H1 (cell line): ENCODE measurements around the gene CGRRF1. TPM values are rescaled to one million over a fixed set of nuclear protein-coding genes. Genes with fewer than 3 reads are reported as not detected.

Source experiments
- CTCF ChIA-PET: fragments of 300-600 bp; sonication (Branson Sonifier 250); formaldehyde crosslinking; loops from one replicate; lab custom pipeline; 2021; ENCODE audit not compliant: partially characterized antibody; lab: Charles Lee
- POLR2A ChIA-PET: fragments of 300-600 bp; sonication (Branson Sonifier 250); formaldehyde crosslinking; loops from one replicate; lab custom pipeline; 2021; ENCODE audit warnings: inconsistent platforms; ENCODE audit not compliant: partially characterized antibody; lab: Charles Lee
- DNase-seq, 2 experiments: peaks; one replicate each; pipeline versions ENCODE4 v3.0.0 to v3.0.0-alpha.2; 2010 to 2022; ENCODE audit warnings: low spot score in 2 of 2, low read depth in 1 of 2, mixed read lengths in 1 of 2
- FAIRE-seq: peaks from 2 replicates; lab custom pipeline; 2011; peaks lifted over from hg19 to GRCh38; lab: Jason Lieb, UNC
- H2AFZ ChIP-seq: 2 replicates; pipeline ENCODE4 v1.8.1; 2012; ENCODE audit warnings: low read length, inconsistent platforms
- H2AK5ac ChIP-seq: 2 replicates; pipeline ENCODE4 v1.6.1; 2013; ENCODE audit warnings: low read depth, low read length
- H2BK120ac ChIP-seq: replicated peaks from 2 replicates; pipeline ENCODE3; 2013; ENCODE audit warnings: low read depth, low read length, inconsistent platforms
- H2BK12ac ChIP-seq: 2 replicates; pipeline ENCODE4 v1.6.1; 2013; ENCODE audit warnings: low read depth, low read length
- H2BK15ac ChIP-seq: 2 replicates; pipeline ENCODE4 v1.6.1; 2013; ENCODE audit warnings: low read length
- H2BK20ac ChIP-seq: 2 replicates; pipeline ENCODE4 v1.6.1; 2013; ENCODE audit warnings: low read length
- H2BK5ac ChIP-seq: 2 replicates; pipeline ENCODE4 v1.6.1; 2013; ENCODE audit warnings: low read depth, low read length
- H3K14ac ChIP-seq: 2 replicates; pipeline ENCODE4 v1.6.1; 2013; ENCODE audit warnings: inconsistent platforms; ENCODE audit not compliant: insufficient read length
- H3K18ac ChIP-seq: 2 replicates; pipeline ENCODE4 v1.6.1; 2013; ENCODE audit warnings: low read length; ENCODE audit errors: extremely low read depth
- H3K23ac ChIP-seq: 2 replicates; pipeline ENCODE4 v1.6.1; 2013; ENCODE audit warnings: inconsistent platforms; ENCODE audit not compliant: insufficient read length
- H3K23me2 ChIP-seq: 2 replicates; pipeline ENCODE4 v1.6.1; 2013; ENCODE audit warnings: low read depth, low read length
- H3K27ac ChIP-seq: 2 replicates; pipeline ENCODE4 v1.6.1; 2011; ENCODE audit warnings: low read depth, low read length, inconsistent platforms
- H3K27me3 ChIP-seq, 4 experiments: replicated peaks in 1 of 4; 1 replicate in 1 of 4; 2 replicates in 3 of 4; pipeline versions ENCODE4 v1.6.1 to v1.8.1; 2011 to 2013; ENCODE audit warnings: low read length in 3 of 4, mild to moderate bottlenecking in 3 of 4, inconsistent platforms in 2 of 4, mixed read lengths in 2 of 4, moderate library complexity in 1 of 4; ENCODE audit not compliant: control insufficient read depth in 3 of 4, insufficient read depth in 3 of 4; ENCODE audit errors: extremely low read depth in 1 of 4
- H3K36me3 ChIP-seq, 4 experiments: 2 replicates each; pipeline versions ENCODE4 v1.6.1 to v1.8.1; 2011 to 2013; ENCODE audit warnings: mild to moderate bottlenecking in 4 of 4, low read length in 3 of 4, moderate library complexity in 2 of 4, control low read depth in 1 of 4, inconsistent platforms in 1 of 4; ENCODE audit not compliant: insufficient read depth in 4 of 4, control insufficient read depth in 2 of 4
- H3K4ac ChIP-seq: replicated peaks from 2 replicates; pipeline ENCODE3; 2013; ENCODE audit warnings: low read length, low read depth, mixed read lengths, inconsistent platforms; ENCODE audit not compliant: insufficient read length
- H3K4me1 ChIP-seq, 4 experiments: replicated peaks in 1 of 4; 1 replicate in 1 of 4; 2 replicates in 3 of 4; pipeline versions ENCODE4 v1.6.1 to v1.8.1; 2011 to 2013; ENCODE audit warnings: low read length in 3 of 4, inconsistent platforms in 2 of 4, mixed read lengths in 1 of 4; ENCODE audit not compliant: insufficient read depth in 4 of 4, control insufficient read depth in 3 of 4
- H3K4me2 ChIP-seq, 2 experiments: 2 replicates each; pipeline versions ENCODE4 v1.6.1 to v1.8.1; 2011 to 2013; ENCODE audit warnings: low read depth in 2 of 2, low read length in 2 of 2, control low read depth in 1 of 2, inconsistent platforms in 1 of 2, mild to moderate bottlenecking in 1 of 2; ENCODE audit not compliant: insufficient read depth in 1 of 2
- H3K4me3 ChIP-seq, 4 experiments: fragments of 200-600, 300-600 bp in 1 of 4; sonication (generic), shearing (Covaris generic), sonication (Bioruptor Twin) in 1 of 4; 2 replicates each; pipeline versions ENCODE4 v1.5.1 to v1.8.1; 2011 to 2016; ENCODE audit warnings: low read length in 4 of 4, low read depth in 3 of 4, control low read depth in 2 of 4, inconsistent platforms in 2 of 4, mild to moderate bottlenecking in 2 of 4, mixed read lengths in 1 of 4, moderate library complexity in 1 of 4; ENCODE audit not compliant: insufficient read depth in 2 of 4; ENCODE audit errors: extremely low read depth in 1 of 4
- H3K56ac ChIP-seq: replicated peaks from 2 replicates; pipeline ENCODE3; 2013; ENCODE audit warnings: low read depth, mild to moderate bottlenecking, mixed read lengths, low read length, inconsistent platforms; ENCODE audit not compliant: insufficient read length
- H3K79me1 ChIP-seq: 2 replicates; pipeline ENCODE4 v1.6.1; 2013; ENCODE audit warnings: low read depth, low read length, control low read depth
- H3K79me2 ChIP-seq, 2 experiments: 2 replicates each; pipeline versions ENCODE4 v1.6.1 to v1.8.1; 2012 to 2013; ENCODE audit warnings: low read length in 2 of 2, mild to moderate bottlenecking in 2 of 2, inconsistent platforms in 1 of 2; ENCODE audit not compliant: insufficient read depth in 2 of 2, control insufficient read depth in 1 of 2
- H3K9ac ChIP-seq, 4 experiments: replicated peaks in 1 of 4; 1 replicate in 1 of 4; 2 replicates in 3 of 4; pipeline versions ENCODE4 v1.6.1 to v1.8.1; 2011 to 2013; ENCODE audit warnings: low read depth in 3 of 4, low read length in 3 of 4, control low read depth in 2 of 4, mild to moderate bottlenecking in 2 of 4, moderate library complexity in 2 of 4, inconsistent platforms in 1 of 4; ENCODE audit errors: extremely low read depth in 1 of 4
- H3K9me3 ChIP-seq, 2 experiments: 2 replicates each; pipeline versions ENCODE4 v1.6.1 to v1.8.1; 2012 to 2013; ENCODE audit warnings: mild to moderate bottlenecking in 2 of 2, moderate library complexity in 2 of 2, control low read depth in 1 of 2, inconsistent platforms in 1 of 2, low read depth in 1 of 2, low read length in 1 of 2, mixed read lengths in 1 of 2; ENCODE audit not compliant: insufficient read depth in 2 of 2
- H4K20me1 ChIP-seq, 2 experiments: replicated peaks in 1 of 2; 2 replicates each; pipeline versions ENCODE3 to v1.8.1; 2011 to 2013; ENCODE audit warnings: inconsistent platforms in 2 of 2, low read length in 2 of 2, mild to moderate bottlenecking in 1 of 2; ENCODE audit not compliant: insufficient read depth in 2 of 2, control insufficient read depth in 1 of 2
- H4K5ac ChIP-seq: 2 replicates; pipeline ENCODE4 v1.6.1; 2013; ENCODE audit warnings: low read length, low read depth, mixed read lengths, inconsistent platforms; ENCODE audit not compliant: insufficient read length
- H4K8ac ChIP-seq: 2 replicates; pipeline ENCODE4 v1.8.0; 2013; ENCODE audit warnings: mild to moderate bottlenecking, moderate library complexity, low read length, inconsistent platforms; ENCODE audit not compliant: insufficient read depth; ENCODE audit errors: extremely low read depth
- H4K91ac ChIP-seq: replicated peaks from 2 replicates; pipeline ENCODE3; 2013; ENCODE audit warnings: low read length, mixed read lengths, inconsistent platforms; ENCODE audit not compliant: insufficient read length
- EP300 ChIP-seq, 2 experiments: IDR thresholded peaks; 1 replicate in 1 of 2; 2 replicates in 1 of 2; pipeline ENCODE4 v1.6.1; 2011 to 2012; ENCODE audit warnings: low read depth in 2 of 2, low read length in 2 of 2, mild to moderate bottlenecking in 2 of 2, borderline replicate concordance in 1 of 2, inconsistent platforms in 1 of 2, moderate library complexity in 1 of 2
- FOSL1 ChIP-seq: IDR thresholded peaks from 2 replicates; pipeline ENCODE4 v1.6.1; 2011; ENCODE audit warnings: mild to moderate bottlenecking, low read depth, low read length, moderate library complexity; ENCODE audit not compliant: insufficient read depth
- HDAC2 ChIP-seq, 2 experiments: fragments of 300-600 bp in 1 of 2; sonication (generic) in 1 of 2; IDR thresholded peaks; 2 replicates each; pipeline ENCODE4 v1.6.1; 2011 to 2012; ENCODE audit warnings: low read depth in 2 of 2, low read length in 2 of 2, mild to moderate bottlenecking in 2 of 2, moderate library complexity in 2 of 2, borderline replicate concordance in 1 of 2, inconsistent platforms in 1 of 2
- KDM5A ChIP-seq: fragments of 200-600 bp; IDR thresholded peaks from 2 replicates; pipeline ENCODE4 v1.7.1; 2012; ENCODE audit warnings: mild to moderate bottlenecking, low read length, inconsistent platforms, mixed read lengths
- POLR2A ChIP-seq, 2 experiments: IDR thresholded peaks; 1 replicate in 1 of 2; 2 replicates in 1 of 2; pipeline ENCODE4 v1.6.1; 2011; ENCODE audit warnings: low read depth in 2 of 2, low read length in 2 of 2, mild to moderate bottlenecking in 2 of 2; ENCODE audit errors: control extremely low read depth in 1 of 2
- TCF12 ChIP-seq: IDR thresholded peaks from 2 replicates; pipeline ENCODE4 v1.6.1; 2011; ENCODE audit warnings: low read depth, mild to moderate bottlenecking, low read length
- YY1 ChIP-seq: IDR thresholded peaks from 2 replicates; pipeline ENCODE4 v1.6.1; 2011; ENCODE audit warnings: low read depth, mild to moderate bottlenecking, low read length
- WGBS, 2 experiments: shearing (Covaris generic) in 1 of 2; methylation state at CpG; one replicate each; pipeline versions ENCODE4 v1.1.6 to v1.1.7; 2013 to 2015; ENCODE audit warnings: low lambda C conversion rate in 2 of 2, mixed read lengths in 2 of 2, inconsistent platforms in 1 of 2, low coverage in 1 of 2, missing lambda C conversion rate in 1 of 2; ENCODE audit not compliant: insufficient replicate concordance in 2 of 2, insufficient coverage in 1 of 2, insufficient read length in 1 of 2; ENCODE audit errors: extremely low coverage in 1 of 2, missing lambda C conversion rate in 1 of 2; 5-methylcytosine and 5-hydroxymethylcytosine counted together
- polyA plus RNA-seq, 7 experiments: library from polyadenylated mRNA; depleted of rRNA in 3 of 7; stranded (reverse) in 5 of 7; unstranded in 2 of 7; fragments of >200 nt in 5 of 7; fragments of 200-250 nt in 2 of 7; gene quantifications; 1 replicate in 5 of 7; 2 replicates in 1 of 7; 4 replicates in 1 of 7; pipeline versions ENCODE4 v1.2.1 to v1.2.3, GENCODE V29; 2011 to 2013; ENCODE audit warnings: missing spikeins in 2 of 7, mixed read lengths in 2 of 7
- total RNA-seq: library from RNA; stranded (reverse); fragmentation: NEBNext Ultra II Directional; extraction: Animal tissue kit (Norgen Biotek cat#: 25700); gene quantifications from 2 replicates; pipeline ENCODE4 v1.2.1, GENCODE V29; 2021

CGRRF1 gene
- total and polyA plus RNA-seq, 2 of the 8 experiments (the other 6 are each of a cell fraction or from before 2014, with no cell fraction given): 7.4 to 20.2 TPM

DNA sequence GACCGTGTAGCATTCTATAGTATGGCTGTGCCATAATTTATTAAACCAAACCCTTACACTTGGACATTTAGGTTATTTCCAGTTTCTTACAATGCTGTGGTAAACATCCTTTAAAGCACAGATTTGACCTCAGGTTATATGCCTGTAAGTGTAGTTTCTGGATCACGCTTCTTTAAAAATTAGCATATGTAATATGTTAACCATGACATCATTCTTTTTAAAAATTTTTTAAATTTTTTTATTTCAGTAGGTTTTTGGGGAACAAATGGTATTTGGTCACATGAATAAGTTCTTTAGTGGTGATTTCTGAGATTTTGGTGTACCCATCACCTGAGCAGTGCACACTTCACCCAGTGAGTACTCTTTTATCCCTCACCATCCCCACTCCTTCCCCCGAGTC, 75.5 kb downstream of the CGRRF1 start:
- H3K56ac ChIP-seq: no peak overlapping the region
- H3K18ac ChIP-seq: no peak overlapping the region
- H3K27ac ChIP-seq: no peak overlapping the region
- H3K4ac ChIP-seq: no peak overlapping the region
- no peaks in the 10 kb centered on the region for H3K27me3 ChIP-seq
- H2BK15ac ChIP-seq: no peak overlapping the region
- DNase-seq (no peak), FAIRE-seq (no peak)
- H3K9me3 ChIP-seq: no peaks in the 10 kb centered on the region
- no peaks in the 10 kb centered on the region for H4K20me1 ChIP-seq
- H2BK120ac ChIP-seq: no peak overlapping the region
- no peak overlapping the region for H3K4me2 ChIP-seq
- no peak overlapping the region for H2BK12ac ChIP-seq
- no peak overlapping the region for H3K14ac ChIP-seq
- no peaks in the 10 kb centered on the region for H3K4me1 ChIP-seq
- H3K23ac ChIP-seq: no peak overlapping the region
- H4K91ac ChIP-seq: no peak overlapping the region
- H3K9ac ChIP-seq: no peak overlapping the region
- ChIA-PET POLR2A (no interaction called here), CTCF (no interaction called here)
- H2BK5ac ChIP-seq: no peak overlapping the region
- H2AK5ac ChIP-seq: no peak overlapping the region
- no peaks in the 10 kb centered on the region for H3K23me2 ChIP-seq
- H2AFZ ChIP-seq: no peak overlapping the region
- H4K8ac ChIP-seq: no peak overlapping the region
- H3K4me3 ChIP-seq: no peak overlapping the region
- peaks cover 0 to 8% of the 10 kb centered on the region in 2 experiments; a peak in 2 of 4 replicates for H3K79me2 ChIP-seq
- no peaks in the 10 kb centered on the region; the same call in 1 of the 2 replicates for H3K79me1 ChIP-seq
- H3K36me3 ChIP-seq: no peaks in the 10 kb centered on the region
- WGBS, 2 experiments: 91% methylated on average over 3 of the region's 3 CpGs; no CpG with 5 or more reads in 1 of the 2 experiments
- H2BK20ac ChIP-seq: no peak overlapping the region
- TF ChIP-seq FOSL1 (no peak), EP300 (IDR thresholded peaks at IDR 0.05; ENCODE audit: borderline replicate concordance in 1 of 2, low read depth in 2 of 2, low read length in 2 of 2) (no peak), HDAC2 (IDR thresholded peaks at IDR 0.05; ENCODE audit: borderline replicate concordance in 1 of 2, low read depth in 2 of 2, low read length in 2 of 2) (no peak), POLR2A (IDR thresholded peaks at IDR 0.05; ENCODE audit: control extremely low read depth in 1 of 2, low read depth in 2 of 2, low read length in 2 of 2) (no peak), TCF12 (no peak), YY1 (no peak), KDM5A (no peak)
- no peak overlapping the region for H4K5ac ChIP-seq
